SJCRH30 (cell line): Measurements from ENCODE around the gene COMMD8. TPM values are rescaled to one million over a fixed set of nuclear protein-coding genes. Genes with fewer than 3 reads are reported as not detected.

ENCODE experiments used
- total RNA-seq: library from RNA; depleted of rRNA; stranded (reverse); fragments of >200 nt; shearing (Covaris generic); gene quantifications from 2 replicates; pipeline ENCODE4 v1.2.3, GENCODE V29; 2014; rRNA removed

COMMD8 gene
- total RNA-seq, 1 experiment from 2014 or later, result 18.5 TPM

Other genes starting within 250 kb of the COMMD8 start
- gene ATP10D, start 21.6 kb upstream of the COMMD8 start, total RNA-seq, result 2.6 and 2.7 TPM in 2 replicates